ENCODE data around the gene CA5A. TPM values are rescaled to one million over a fixed set of nuclear protein-coding genes. Genes with fewer than 3 reads are reported as not detected.

Gene CA5A
- total and polyA plus RNA-seq, 9 of the 15 experiments (the other 6 are each of a cell fraction or from before 2014, with no cell fraction given) = not detected

GRCh38 chr16:87839542-87840270 lies 96.6 kb downstream of the CA5A start:
- Histone ChIP-seq H3K9me3 (replicated peaks; ENCODE audit: control insufficient read depth, insufficient read depth, low read depth, low read length) (no peaks in the 10 kb centered on the region), H3K79me2 (ENCODE audit: control insufficient read depth, insufficient read depth, low read length) (peaks cover 24% of the 10 kb centered on the region), H3K27ac (ENCODE audit: extremely low read depth, low read depth, low read length) (no peak overlapping the region), H3K4me2 (ENCODE audit: insufficient read depth, low read length) (no peak overlapping the region), H3K4me3 (no peak overlapping the region), H3K4me1 (replicated peaks in 1 of 2; ENCODE audit: control insufficient read depth in 2 of 2, insufficient read depth in 2 of 2, low read length in 2 of 2) (peaks cover 0 to 44% of the 10 kb centered on the region in 2 experiments; a peak in 2 of 5 replicates), H3K27me3 (ENCODE audit: control insufficient read depth in 2 of 2, insufficient read depth in 2 of 2, low read length in 2 of 2) (no peaks in the 10 kb centered on the region), H3K36me3 (ENCODE audit: control insufficient read depth, insufficient read depth, low read length) (peaks cover 97% of the 10 kb centered on the region; the same call in 2 of the 3 replicates), H2AFZ (ENCODE audit: low read depth, low read length) (no peak overlapping the region), H3K9me1 (ENCODE audit: control insufficient read depth, insufficient read depth, low read length) (peaks cover 4% of the 10 kb centered on the region), H4K20me1 (replicated peaks; ENCODE audit: control insufficient read depth, insufficient read depth, low read length) (peaks cover 50% of the 10 kb centered on the region), H3K9ac (ENCODE audit: insufficient read depth in 1 of 2, low read depth in 2 of 2, low read length in 2 of 2) (no peak overlapping the region)
- ATAC-seq (no peak), FAIRE-seq (no peak), DNase-seq (ENCODE audit: extremely low read depth in 1 of 4, low spot score in 3 of 4) (no peak)
- no peak; the same call in 1 of the 2 replicates for TF ChIP-seq POLR2AphosphoS2 (IDR thresholded peaks at IDR 0.05; ENCODE audit: low read length)
- TF ChIP-seq ZBTB33 (CRISPR knock-in tag; IDR thresholded peaks at IDR 0.05) = peak; percentile 81
- peak; percentile 62 for TF ChIP-seq POLR2G (IDR thresholded peaks at IDR 0.05; ENCODE audit: low read depth, low read length)
- TF ChIP-seq RBM22 (IDR thresholded peaks at IDR 0.05; ENCODE audit: low read depth, low read length, poor library complexity, severe bottlenecking) = peak; percentile 97
- TF ChIP-seq ZC3H4 (CRISPR knock-in tag; IDR thresholded peaks at IDR 0.05; ENCODE audit: borderline replicate concordance) = peak; percentile 57; the same call in 1 of the 2 replicates
- peak; percentile 39; the same call in 1 of the 2 replicates for TF ChIP-seq RBFOX2 (IDR thresholded peaks at IDR 0.05; ENCODE audit: low read depth, low read length)
- in situ Hi-C loops (cut with MboI) = no loop called here
- 92% methylated on average over 23 of the region's 34 CpGs for WGBS (ENCODE audit: insufficient coverage, low coverage, missing lambda C conversion rate)
- BruUV-seq (replicated peaks) = no TSS peak
- POLR2A ChIA-PET = interaction anchor here (0.6 to 4.2 kb wide), 5 partner anchors 8 to 495 kb away, joined by 3 to 28 read pairs (median 4); no protein-coding TSS in a partner anchor
- CTCF ChIA-PET (ENCODE audit: low intra/inter-chr PET ratio) = no interaction called here
- intact Hi-C loops (cut with micrococcal nuclease) = no loop called here

Measured in K562 (cell line).